ENCODE data around the gene TMEM134. TPM values are rescaled to one million over a fixed set of nuclear protein-coding genes. Genes with fewer than 3 reads are reported as not detected.
"Not testable (repeated sequence)": the region's sequence is repeated elsewhere in the genome, so short reads cannot be mapped to it uniquely, and the experiment has no call there.

Gene TMEM134
- total and polyA plus RNA-seq, 11 donors = 67.0 to 146 (median 83.6) TPM

GRCh38 chr11:67429722-67430121 is 39.3 kb downstream of the TMEM134 start:
- intact Hi-C loops (cut with DNase I) = loop anchor here in 3 of 10 donors (1.0 to 5.0 kb wide), 3 partner anchors 13 to 78 kb away; partner anchors contain the start of genes CDK2AP2 (in 2 of the 3), PITPNM1 (in 2 of the 3) and TMEM134 (in 1 of the 3)
- no peak for DNase-seq
- peaks cover 7 to 29% (median 14%) of the 10 kb centered on the region in 12 donors for H3K4me1 ChIP-seq
- no peaks in the 10 kb centered on the region for H3K27me3 ChIP-seq
- no peak for TF ChIP-seq POLR2A (IDR thresholded peaks at IDR 0.05)
- TF ChIP-seq, protein P1, sequence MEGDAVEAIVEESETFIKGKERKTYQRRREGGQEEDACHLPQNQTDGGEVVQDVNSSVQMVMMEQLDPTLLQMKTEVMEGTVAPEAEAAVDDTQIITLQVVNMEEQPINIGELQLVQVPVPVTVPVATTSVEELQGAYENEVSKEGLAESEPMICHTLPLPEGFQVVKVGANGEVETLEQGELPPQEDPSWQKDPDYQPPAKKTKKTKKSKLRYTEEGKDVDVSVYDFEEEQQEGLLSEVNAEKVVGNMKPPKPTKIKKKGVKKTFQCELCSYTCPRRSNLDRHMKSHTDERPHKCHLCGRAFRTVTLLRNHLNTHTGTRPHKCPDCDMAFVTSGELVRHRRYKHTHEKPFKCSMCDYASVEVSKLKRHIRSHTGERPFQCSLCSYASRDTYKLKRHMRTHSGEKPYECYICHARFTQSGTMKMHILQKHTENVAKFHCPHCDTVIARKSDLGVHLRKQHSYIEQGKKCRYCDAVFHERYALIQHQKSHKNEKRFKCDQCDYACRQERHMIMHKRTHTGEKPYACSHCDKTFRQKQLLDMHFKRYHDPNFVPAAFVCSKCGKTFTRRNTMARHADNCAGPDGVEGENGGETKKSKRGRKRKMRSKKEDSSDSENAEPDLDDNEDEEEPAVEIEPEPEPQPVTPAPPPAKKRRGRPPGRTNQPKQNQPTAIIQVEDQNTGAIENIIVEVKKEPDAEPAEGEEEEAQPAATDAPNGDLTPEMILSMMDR (IDR thresholded peaks at IDR 0.05) = no peak
- no peak for ATAC-seq
- 65 to 80% (median 71%) methylated on average over 11 of the region's 11 CpGs for WGBS, 4 donors
- no peaks in the 10 kb centered on the region for H3K9me3 ChIP-seq
- H3K27ac ChIP-seq = no peak overlapping the region
- H3K36me3 ChIP-seq = peaks cover 0 to 53% (median 46%) of the 10 kb centered on the region in 9 donors
- H3K4me3 ChIP-seq = peak overlapping the region in 3 of 12 donors; percentile 70 to 87 (median 76)

- intact Hi-C loops (cut with DNase I) = loop anchor here in 3 of 10 donors (1.0 to 5.0 kb wide), 3 partner anchors 13 to 78 kb away; partner anchors contain the start of genes CDK2AP2 (in 2 of the 3), PITPNM1 (in 2 of the 3) and TMEM134 (in 1 of the 3)
Measured at GRCh38 chr11:67429038-67429668, 39.9 kb downstream of the TMEM134 start.

GRCh38 chr11:67428052-67429001 is 40.7 kb downstream of the TMEM134 start, which contains the start of gene RPS6KB2:
RPS6KB2 (plus strand) TSS chr11:67428494; CDS start chr11:67428546, 52 bp downstream.
- peak; percentile 54 to 93 for TF ChIP-seq POLR2A (IDR thresholded peaks at IDR 0.05)
- TF ChIP-seq, protein P1 (IDR thresholded peaks at IDR 0.05) = peak in 1 of 12 donors; percentile 15
- Histone ChIP-seq H3K36me3 (peaks cover 0 to 40% (median 32%) of the 10 kb centered on the region in 9 donors), H3K4me3 (peak within 1 kb of the TSS; percentile 58 to 94 (median 80)), H3K27ac (peak within 1 kb of the TSS; percentile 76 to 96 (median 88)), H3K9me3 (no peaks in the 10 kb centered on the region), H3K4me1 (peaks cover 7 to 23% (median 14%) of the 10 kb centered on the region in 12 donors), H3K27me3 (no peaks in the 10 kb centered on the region)
- peak; percentile 90 to 96 (median 94) for ATAC-seq
- DNase-seq = peak; percentile 98 to 99 (median 99)
- intact Hi-C loops (cut with DNase I) = loop anchor here in 5 of 10 donors (1.0 to 5.0 kb wide), 5 partner anchors 14 to 79 kb away; partner anchors contain the start of genes CDK2AP2 (in 2 of the 5), PITPNM1 (in 2 of the 5), CORO1B (in 1 of the 5) and TMEM134 (in 1 of the 5)
- 0 to 1% (median 1%) methylated on average over 64 to 68 of the region's 68 CpGs for WGBS, 4 donors

More at GRCh38 chr11:67429038-67429668, 39.9 kb downstream of the TMEM134 start:
- no peaks in the 10 kb centered on the region for H3K9me3 ChIP-seq
- peaks cover 7 to 24% (median 14%) of the 10 kb centered on the region in 12 donors for H3K4me1 ChIP-seq
- ATAC-seq (no peak), DNase-seq (no peak)
- no peaks in the 10 kb centered on the region for H3K27me3 ChIP-seq
- H3K4me3 ChIP-seq = peak overlapping the region; percentile 58 to 94 (median 80)
- 50 to 59% (median 54%) methylated on average over 12 of the region's 12 CpGs for WGBS, 4 donors
- H3K36me3 ChIP-seq = peaks cover 0 to 48% (median 40%) of the 10 kb centered on the region in 9 donors
- no peak for TF ChIP-seq POLR2A (IDR thresholded peaks at IDR 0.05)
- TF ChIP-seq, protein P1 (IDR thresholded peaks at IDR 0.05) = no peak
- H3K27ac ChIP-seq = peak overlapping the region in 8 of 12 donors; percentile 85 to 96 (median 90)

GRCh38 chr11:67427364-67427859 is 41.6 kb downstream of the TMEM134 start:
- intact Hi-C loops (cut with DNase I) = loop anchor here in 2 of 10 donors (5.0 kb wide), 1 partner anchor 80 kb away; the partner anchor contains the start of genes CDK2AP2 (in 2 of the 2) and PITPNM1 (in 2 of the 2)
- not testable (repeated sequence) for ATAC-seq, H3K27me3 ChIP-seq, DNase-seq, H3K9me3 ChIP-seq
- 75 to 81% (median 79%) methylated on average over 19 of the region's 19 CpGs for WGBS, 4 donors
- H3K36me3 ChIP-seq = peaks cover 0 to 31% (median 23%) of the 10 kb centered on the region in 9 donors
- peak overlapping the region; percentile 58 to 94 (median 80) for H3K4me3 ChIP-seq
- H3K4me1 ChIP-seq = peaks cover 7 to 23% (median 14%) of the 10 kb centered on the region in 12 donors
- peak overlapping the region in 11 of 12 donors; percentile 2 to 96 (median 89) for H3K27ac ChIP-seq

Measured in heart left ventricle (tissue), 16 donors.